SK-N-SH (cell line): Measurements from ENCODE around the gene GATA3.

ENCODE experiments used
- EP300 ChIP-seq, 2 experiments: IDR thresholded peaks; 2 replicates each; pipeline versions ENCODE4 v1.4.0 to v1.6.1; 2012; ENCODE audit warnings: borderline replicate concordance in 1 of 2, low read depth in 1 of 2, low read length in 1 of 2
- EZH2phosphoT487 ChIP-seq: fragments of 200-600 bp; sonication (generic); IDR thresholded peaks from 2 replicates; pipeline ENCODE4 v1.6.1; 2017; ENCODE audit warnings: low read depth, mixed run types, mild to moderate bottlenecking, antibody characterized with exemption, moderate library complexity, borderline replicate concordance
- JUND ChIP-seq: IDR thresholded peaks from 2 replicates; pipeline ENCODE4 v1.4.0; 2012
- NRF1 ChIP-seq: IDR thresholded peaks from 2 replicates; pipeline ENCODE4 v1.6.1; 2012; ENCODE audit warnings: low read depth, mild to moderate bottlenecking, low read length
- POLR2AphosphoS5 ChIP-seq: IDR thresholded peaks from 2 replicates; pipeline ENCODE4 v1.6.1; 2012; ENCODE audit warnings: low read depth, low read length
- RAD21 ChIP-seq: IDR thresholded peaks from 2 replicates; pipeline ENCODE4 v1.6.1; 2012; ENCODE audit warnings: mild to moderate bottlenecking, low read length
- SMC3 ChIP-seq: IDR thresholded peaks from 2 replicates; pipeline ENCODE4 v1.6.1; 2012; ENCODE audit warnings: low read depth, low read length, improper control_type of control experiment
- TF ChIP-seq, protein P1 (sequence below): fragments of 150-350 bp; IDR thresholded peaks from 2 replicates; pipeline ENCODE4 v1.6.1; 2016; ENCODE audit warnings: mild to moderate bottlenecking, low read depth, low read length
- TF ChIP-seq, protein P2 (sequence below): IDR thresholded peaks from 2 replicates; pipeline ENCODE4 v1.6.1; 2012; ENCODE audit warnings: mild to moderate bottlenecking, low read depth, low read length, moderate library complexity
- TF ChIP-seq, protein P3 (sequence below): fragments of 200-600 bp; sonication (generic); IDR thresholded peaks from 2 replicates; pipeline ENCODE4 v1.6.1; 2017; ENCODE audit warnings: antibody characterized with exemption, mild to moderate bottlenecking, moderate library complexity
- TF ChIP-seq, protein P4 (sequence below): IDR thresholded peaks from 2 replicates; pipeline ENCODE4 v1.4.0; 2012; ENCODE audit warnings: low read depth

DNA sequence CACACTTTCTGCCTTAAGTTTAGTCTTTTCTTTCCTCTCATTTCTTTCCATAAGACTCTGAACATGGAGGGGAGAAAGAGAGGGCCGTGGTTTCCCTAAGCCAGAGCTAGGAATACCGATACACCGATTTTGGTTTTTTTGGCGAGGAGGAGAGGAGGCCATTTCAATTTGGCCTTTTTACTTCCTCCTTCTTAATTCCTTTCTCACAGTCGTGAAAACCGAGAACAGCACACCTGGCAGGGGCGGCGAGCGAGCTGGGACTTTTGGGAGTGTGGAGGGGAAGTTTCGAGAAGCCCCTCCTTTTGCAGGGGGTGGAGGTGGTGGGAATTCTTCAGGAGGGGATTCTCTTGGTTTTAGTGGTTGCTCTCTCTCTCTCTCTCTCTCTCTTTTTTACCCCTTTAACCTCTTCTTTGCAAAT is 6.2 kb downstream of the GATA3 start:
- TF ChIP-seq, protein P1, sequence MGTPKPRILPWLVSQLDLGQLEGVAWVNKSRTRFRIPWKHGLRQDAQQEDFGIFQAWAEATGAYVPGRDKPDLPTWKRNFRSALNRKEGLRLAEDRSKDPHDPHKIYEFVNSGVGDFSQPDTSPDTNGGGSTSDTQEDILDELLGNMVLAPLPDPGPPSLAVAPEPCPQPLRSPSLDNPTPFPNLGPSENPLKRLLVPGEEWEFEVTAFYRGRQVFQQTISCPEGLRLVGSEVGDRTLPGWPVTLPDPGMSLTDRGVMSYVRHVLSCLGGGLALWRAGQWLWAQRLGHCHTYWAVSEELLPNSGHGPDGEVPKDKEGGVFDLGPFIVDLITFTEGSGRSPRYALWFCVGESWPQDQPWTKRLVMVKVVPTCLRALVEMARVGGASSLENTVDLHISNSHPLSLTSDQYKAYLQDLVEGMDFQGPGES, result no peak
- TF ChIP-seq SMC3 (no peak), POLR2AphosphoS5 (0 out of 2 replicates have a peak, but pooled peaks have one; percentile 4), NRF1 (no peak), RAD21 (no peak), EP300 (IDR thresholded peaks at IDR 0.05; ENCODE audit: borderline replicate concordance in 1 of 2, low read depth in 1 of 2, low read length in 1 of 2) (no peak), EZH2phosphoT487 (no peak), JUND (no peak)
- TF ChIP-seq, protein P2, sequence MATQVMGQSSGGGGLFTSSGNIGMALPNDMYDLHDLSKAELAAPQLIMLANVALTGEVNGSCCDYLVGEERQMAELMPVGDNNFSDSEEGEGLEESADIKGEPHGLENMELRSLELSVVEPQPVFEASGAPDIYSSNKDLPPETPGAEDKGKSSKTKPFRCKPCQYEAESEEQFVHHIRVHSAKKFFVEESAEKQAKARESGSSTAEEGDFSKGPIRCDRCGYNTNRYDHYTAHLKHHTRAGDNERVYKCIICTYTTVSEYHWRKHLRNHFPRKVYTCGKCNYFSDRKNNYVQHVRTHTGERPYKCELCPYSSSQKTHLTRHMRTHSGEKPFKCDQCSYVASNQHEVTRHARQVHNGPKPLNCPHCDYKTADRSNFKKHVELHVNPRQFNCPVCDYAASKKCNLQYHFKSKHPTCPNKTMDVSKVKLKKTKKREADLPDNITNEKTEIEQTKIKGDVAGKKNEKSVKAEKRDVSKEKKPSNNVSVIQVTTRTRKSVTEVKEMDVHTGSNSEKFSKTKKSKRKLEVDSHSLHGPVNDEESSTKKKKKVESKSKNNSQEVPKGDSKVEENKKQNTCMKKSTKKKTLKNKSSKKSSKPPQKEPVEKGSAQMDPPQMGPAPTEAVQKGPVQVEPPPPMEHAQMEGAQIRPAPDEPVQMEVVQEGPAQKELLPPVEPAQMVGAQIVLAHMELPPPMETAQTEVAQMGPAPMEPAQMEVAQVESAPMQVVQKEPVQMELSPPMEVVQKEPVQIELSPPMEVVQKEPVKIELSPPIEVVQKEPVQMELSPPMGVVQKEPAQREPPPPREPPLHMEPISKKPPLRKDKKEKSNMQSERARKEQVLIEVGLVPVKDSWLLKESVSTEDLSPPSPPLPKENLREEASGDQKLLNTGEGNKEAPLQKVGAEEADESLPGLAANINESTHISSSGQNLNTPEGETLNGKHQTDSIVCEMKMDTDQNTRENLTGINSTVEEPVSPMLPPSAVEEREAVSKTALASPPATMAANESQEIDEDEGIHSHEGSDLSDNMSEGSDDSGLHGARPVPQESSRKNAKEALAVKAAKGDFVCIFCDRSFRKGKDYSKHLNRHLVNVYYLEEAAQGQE, result no peak
- TF ChIP-seq, protein P3, sequence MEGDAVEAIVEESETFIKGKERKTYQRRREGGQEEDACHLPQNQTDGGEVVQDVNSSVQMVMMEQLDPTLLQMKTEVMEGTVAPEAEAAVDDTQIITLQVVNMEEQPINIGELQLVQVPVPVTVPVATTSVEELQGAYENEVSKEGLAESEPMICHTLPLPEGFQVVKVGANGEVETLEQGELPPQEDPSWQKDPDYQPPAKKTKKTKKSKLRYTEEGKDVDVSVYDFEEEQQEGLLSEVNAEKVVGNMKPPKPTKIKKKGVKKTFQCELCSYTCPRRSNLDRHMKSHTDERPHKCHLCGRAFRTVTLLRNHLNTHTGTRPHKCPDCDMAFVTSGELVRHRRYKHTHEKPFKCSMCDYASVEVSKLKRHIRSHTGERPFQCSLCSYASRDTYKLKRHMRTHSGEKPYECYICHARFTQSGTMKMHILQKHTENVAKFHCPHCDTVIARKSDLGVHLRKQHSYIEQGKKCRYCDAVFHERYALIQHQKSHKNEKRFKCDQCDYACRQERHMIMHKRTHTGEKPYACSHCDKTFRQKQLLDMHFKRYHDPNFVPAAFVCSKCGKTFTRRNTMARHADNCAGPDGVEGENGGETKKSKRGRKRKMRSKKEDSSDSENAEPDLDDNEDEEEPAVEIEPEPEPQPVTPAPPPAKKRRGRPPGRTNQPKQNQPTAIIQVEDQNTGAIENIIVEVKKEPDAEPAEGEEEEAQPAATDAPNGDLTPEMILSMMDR, result no peak
- TF ChIP-seq, protein P4, sequence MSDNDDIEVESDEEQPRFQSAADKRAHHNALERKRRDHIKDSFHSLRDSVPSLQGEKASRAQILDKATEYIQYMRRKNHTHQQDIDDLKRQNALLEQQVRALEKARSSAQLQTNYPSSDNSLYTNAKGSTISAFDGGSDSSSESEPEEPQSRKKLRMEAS, result no peak
